ENCODE data around the gene HMX2. TPM values are rescaled to one million over a fixed set of nuclear protein-coding genes. Genes with fewer than 3 reads are reported as not detected.

HMX2 gene
- total RNA-seq, 4 donors from 2014 or later = not detected

DNA sequence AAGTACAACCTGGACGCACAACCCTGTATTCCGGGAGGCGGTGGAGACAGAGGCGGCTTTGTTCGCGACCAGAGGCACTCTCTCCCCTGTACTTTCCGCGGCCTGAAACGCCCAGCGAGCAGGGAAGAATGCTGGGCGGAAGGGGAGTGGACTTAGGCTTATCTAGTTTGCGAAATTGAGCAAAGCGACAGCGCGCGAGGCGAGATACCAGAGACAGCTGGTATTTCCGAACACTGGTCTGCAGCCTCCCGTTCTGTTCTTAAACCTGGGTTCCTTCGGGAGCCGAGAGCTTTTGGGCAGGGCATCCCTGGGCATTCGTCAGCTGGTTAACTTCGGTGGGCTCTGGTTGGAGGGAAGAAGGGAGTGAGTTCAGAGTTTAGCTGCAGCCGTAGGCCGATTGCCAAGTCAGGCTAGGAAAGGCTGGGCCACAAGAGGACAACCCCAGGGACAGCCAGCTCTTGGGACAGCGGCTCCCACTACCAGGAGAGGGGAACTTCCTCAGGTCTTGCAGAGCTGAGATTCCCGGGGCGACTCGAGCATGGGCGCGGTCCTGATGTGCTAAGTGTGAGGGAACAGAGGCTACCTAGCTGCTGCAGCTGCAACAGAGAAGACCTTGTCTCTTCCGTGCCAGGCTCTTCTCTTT, 8.3 kb upstream of the HMX2 start:
- H3K9me3 ChIP-seq = no peaks in the 10 kb centered on the region
- H3K27me3 ChIP-seq = peaks cover 100% of the 10 kb centered on the region
- no peaks in the 10 kb centered on the region for H3K36me3 ChIP-seq
- peak overlapping the region; percentile 12 for H3K4me3 ChIP-seq
- 5% methylated on average over 23 of the region's 32 CpGs for WGBS
- TF ChIP-seq, protein P1, sequence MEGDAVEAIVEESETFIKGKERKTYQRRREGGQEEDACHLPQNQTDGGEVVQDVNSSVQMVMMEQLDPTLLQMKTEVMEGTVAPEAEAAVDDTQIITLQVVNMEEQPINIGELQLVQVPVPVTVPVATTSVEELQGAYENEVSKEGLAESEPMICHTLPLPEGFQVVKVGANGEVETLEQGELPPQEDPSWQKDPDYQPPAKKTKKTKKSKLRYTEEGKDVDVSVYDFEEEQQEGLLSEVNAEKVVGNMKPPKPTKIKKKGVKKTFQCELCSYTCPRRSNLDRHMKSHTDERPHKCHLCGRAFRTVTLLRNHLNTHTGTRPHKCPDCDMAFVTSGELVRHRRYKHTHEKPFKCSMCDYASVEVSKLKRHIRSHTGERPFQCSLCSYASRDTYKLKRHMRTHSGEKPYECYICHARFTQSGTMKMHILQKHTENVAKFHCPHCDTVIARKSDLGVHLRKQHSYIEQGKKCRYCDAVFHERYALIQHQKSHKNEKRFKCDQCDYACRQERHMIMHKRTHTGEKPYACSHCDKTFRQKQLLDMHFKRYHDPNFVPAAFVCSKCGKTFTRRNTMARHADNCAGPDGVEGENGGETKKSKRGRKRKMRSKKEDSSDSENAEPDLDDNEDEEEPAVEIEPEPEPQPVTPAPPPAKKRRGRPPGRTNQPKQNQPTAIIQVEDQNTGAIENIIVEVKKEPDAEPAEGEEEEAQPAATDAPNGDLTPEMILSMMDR (IDR thresholded peaks at IDR 0.05) = no peak
- no peak for TF ChIP-seq POLR2AphosphoS5 (IDR thresholded peaks at IDR 0.05)
- TF ChIP-seq POLR2A (IDR thresholded peaks at IDR 0.05) = no peak
- TF ChIP-seq EP300 (IDR thresholded peaks at IDR 0.05) = no peak
- no peak overlapping the region for H3K27ac ChIP-seq
- peaks cover 59% of the 10 kb centered on the region for H3K4me1 ChIP-seq
- no peak for DNase-seq (ENCODE audit: low spot score in 2 of 2)

DNA sequence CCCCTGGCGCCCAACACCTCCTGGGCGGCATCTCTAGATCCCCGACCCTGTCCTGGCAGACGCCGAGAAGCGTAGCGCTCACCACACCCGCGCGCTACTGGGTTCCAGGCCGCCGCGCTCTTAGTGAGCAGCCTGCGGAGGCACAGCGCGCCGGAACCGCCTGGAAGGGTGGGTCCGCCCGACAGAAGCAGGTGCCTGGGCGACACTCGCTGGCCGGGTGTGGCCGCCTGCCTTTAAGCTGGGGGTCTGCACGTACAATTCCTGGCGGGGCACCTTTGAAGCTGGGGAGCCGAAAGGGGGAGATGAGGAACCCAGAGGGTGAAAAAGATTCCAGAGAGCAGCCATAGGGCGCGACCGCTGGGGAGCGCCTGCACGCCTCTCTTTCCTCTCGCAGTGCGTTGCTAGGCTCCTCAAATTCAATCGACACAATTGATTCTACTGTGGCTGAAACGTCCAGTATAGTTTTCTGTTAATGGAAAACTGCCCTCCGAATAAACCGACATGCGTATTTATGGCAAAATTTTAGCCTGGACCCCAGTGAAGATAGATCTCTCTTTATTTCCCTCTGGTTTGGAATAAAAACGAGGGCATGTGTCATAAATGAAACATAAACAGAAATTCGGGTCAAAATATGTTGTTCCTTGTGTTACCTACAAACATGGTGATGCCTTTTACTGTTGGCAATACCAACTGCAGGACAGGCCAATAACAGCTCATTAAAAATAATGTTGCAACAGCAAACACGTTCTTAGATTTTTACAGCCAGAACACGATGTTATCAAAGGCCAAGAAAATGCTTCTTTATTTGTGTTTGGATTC, 7.6 kb upstream of the HMX2 start:
- no peaks in the 10 kb centered on the region for H3K9me3 ChIP-seq
- no peaks in the 10 kb centered on the region for H3K36me3 ChIP-seq
- peak overlapping the region; percentile 12 for H3K4me3 ChIP-seq
- no peak overlapping the region for H3K27ac ChIP-seq
- H3K4me1 ChIP-seq = peaks cover 59% of the 10 kb centered on the region
- 6% methylated on average over 22 of the region's 43 CpGs for WGBS
- TF ChIP-seq POLR2AphosphoS5 (IDR thresholded peaks at IDR 0.05) = no peak
- TF ChIP-seq EP300 (IDR thresholded peaks at IDR 0.05) = no peak
- no peak for TF ChIP-seq POLR2A (IDR thresholded peaks at IDR 0.05)
- TF ChIP-seq, protein P1 (IDR thresholded peaks at IDR 0.05) = no peak
- peaks cover 100% of the 10 kb centered on the region for H3K27me3 ChIP-seq
- no peak for DNase-seq (ENCODE audit: low spot score in 2 of 2)

DNA sequence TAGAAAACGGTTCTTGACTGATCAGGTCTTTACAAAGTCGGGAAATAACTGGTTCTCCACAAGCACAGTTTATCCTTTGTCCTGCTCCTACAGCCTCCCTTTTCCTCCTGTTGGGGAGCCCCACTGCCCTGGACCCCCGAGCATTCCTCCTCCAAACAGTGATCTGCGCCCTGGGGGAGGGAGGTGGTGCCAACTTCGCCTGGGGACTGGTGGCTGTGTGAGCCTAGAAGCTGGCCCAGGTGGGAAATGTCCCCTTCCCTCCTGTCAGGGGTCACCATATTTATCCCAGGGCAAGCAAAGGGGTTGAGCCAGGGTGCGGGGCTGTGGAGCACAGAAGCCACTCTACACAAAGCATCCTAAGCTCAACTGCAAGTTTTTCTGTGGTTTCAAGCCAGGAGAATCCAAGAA, 6.9 kb upstream of the HMX2 start:
- DNase-seq (ENCODE audit: low spot score in 2 of 2) = no peak
- WGBS = 12% methylated on average over 5 of the region's 6 CpGs
- H3K27me3 ChIP-seq = peaks cover 100% of the 10 kb centered on the region
- no peak overlapping the region for H3K27ac ChIP-seq
- H3K9me3 ChIP-seq = no peaks in the 10 kb centered on the region
- no peaks in the 10 kb centered on the region for H3K36me3 ChIP-seq
- peaks cover 58% of the 10 kb centered on the region for H3K4me1 ChIP-seq
- TF ChIP-seq, protein P1 (IDR thresholded peaks at IDR 0.05) = no peak
- TF ChIP-seq POLR2A (IDR thresholded peaks at IDR 0.05) (no peak), POLR2AphosphoS5 (IDR thresholded peaks at IDR 0.05) (no peak), EP300 (IDR thresholded peaks at IDR 0.05) (no peak)
- no peak overlapping the region for H3K4me3 ChIP-seq

DNA sequence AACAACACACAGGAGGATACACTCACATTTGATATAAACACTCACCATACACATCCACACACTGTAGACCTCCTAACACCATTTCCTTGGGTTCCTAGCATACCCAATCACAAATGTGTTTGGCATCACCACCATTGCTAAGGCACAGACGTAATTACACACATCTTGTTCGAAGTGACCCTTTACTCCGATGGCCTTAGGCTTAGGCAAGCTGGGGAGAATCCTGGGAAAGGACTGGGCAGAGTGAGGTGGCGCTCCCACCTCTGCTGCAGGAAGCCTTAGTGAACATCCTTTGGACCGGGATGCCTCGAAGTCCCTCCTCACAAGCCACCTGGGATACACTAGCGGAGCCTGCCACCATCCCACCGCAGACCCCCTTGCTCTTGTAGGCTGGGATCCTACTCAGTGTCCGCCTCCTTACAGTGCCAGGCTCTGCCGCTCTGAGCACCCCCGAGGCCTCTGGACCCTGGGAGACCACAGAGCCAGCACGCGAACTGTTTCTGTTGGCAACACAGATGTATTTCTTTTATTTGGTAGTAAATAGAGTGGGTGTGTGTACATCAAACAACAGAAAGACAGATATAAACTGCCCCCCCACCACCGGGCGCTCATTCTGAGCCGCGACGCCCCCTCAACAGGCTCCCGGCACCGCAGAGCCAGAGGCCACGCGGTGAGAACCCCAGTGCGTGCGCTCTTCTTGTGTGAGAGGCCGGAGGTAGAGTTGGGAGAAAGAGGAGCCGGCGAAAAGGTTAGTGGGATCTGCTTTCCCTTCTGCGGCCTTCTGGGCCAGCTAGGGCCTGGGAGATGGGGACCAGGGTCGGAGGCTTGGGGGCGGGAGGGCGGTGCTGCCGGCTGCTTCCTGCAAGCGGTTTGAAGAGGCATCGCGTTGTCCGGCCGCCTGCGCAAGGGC, 5.9 kb upstream of the HMX2 start:
- Histone ChIP-seq H3K27ac (no peak overlapping the region), H3K27me3 (peaks cover 100% of the 10 kb centered on the region), H3K9me3 (no peaks in the 10 kb centered on the region), H3K36me3 (no peaks in the 10 kb centered on the region), H3K4me3 (no peak overlapping the region), H3K4me1 (peaks cover 54% of the 10 kb centered on the region)
- TF ChIP-seq, protein P1 (IDR thresholded peaks at IDR 0.05) = no peak
- TF ChIP-seq POLR2AphosphoS5 (IDR thresholded peaks at IDR 0.05) (no peak), EP300 (IDR thresholded peaks at IDR 0.05) (no peak), POLR2A (IDR thresholded peaks at IDR 0.05) (no peak)
- no peak for DNase-seq (ENCODE audit: low spot score in 2 of 2)
- 10% methylated on average over 23 of the region's 38 CpGs for WGBS

Data from suprapubic skin (tissue), 4 donors.